ENCODE data around the gene ROPN1B.
"Not testable (repeated sequence)": the region's sequence is repeated elsewhere in the genome, so short reads cannot be mapped to it uniquely, and the experiment has no call there.

ROPN1B gene

GRCh38 chr3:125957674-125958510, 11.1 kb upstream of the ROPN1B start:
- no peak for DNase-seq (ENCODE audit: low read depth in 2 of 2)

- no peak for DNase-seq (ENCODE audit: low read depth in 2 of 2)
Observed at GRCh38 chr3:125958511-125959316, 10.3 kb upstream of the ROPN1B start.

- DNase-seq (ENCODE audit: low read depth in 2 of 2) = no peak
Observed at GRCh38 chr3:125959317-125960065, 9.5 kb upstream of the ROPN1B start.

- DNase-seq (ENCODE audit: low read depth in 2 of 2) = no peak
Observed at GRCh38 chr3:125960066-125960424, 8.9 kb upstream of the ROPN1B start.

GRCh38 chr3:125960456-125961288, 8.3 kb upstream of the ROPN1B start:
- DNase-seq (ENCODE audit: low read depth in 2 of 2) = no peak

- no peak for DNase-seq (ENCODE audit: low read depth in 2 of 2)
Observed at GRCh38 chr3:125961289-125961589, 7.7 kb upstream of the ROPN1B start.

GRCh38 chr3:125963834-125964233, 5.1 kb upstream of the ROPN1B start:
- DNase-seq (ENCODE audit: low read depth in 2 of 2) = not testable (repeated sequence)

GRCh38 chr3:125965505-125965904, 3.5 kb upstream of the ROPN1B start:
- DNase-seq (ENCODE audit: low read depth in 2 of 2) = no peak

- no peak for DNase-seq (ENCODE audit: low read depth in 2 of 2)
Observed at GRCh38 chr3:125967156-125967555, 1.8 kb upstream of the ROPN1B start.

GRCh38 chr3:125968121-125968520, 857 bp upstream of the ROPN1B start:
- not testable (repeated sequence) for DNase-seq (ENCODE audit: low read depth in 2 of 2)

- not testable (repeated sequence) for DNase-seq (ENCODE audit: low read depth in 2 of 2)
Observed at GRCh38 chr3:125971997-125972944, 3.3 kb downstream of the ROPN1B start.

GRCh38 chr3:125975245-125976002, 6.4 kb downstream of the ROPN1B start:
- DNase-seq (ENCODE audit: low read depth in 2 of 2) = not testable (repeated sequence)

GRCh38 chr3:125976003-125976390, 7.0 kb downstream of the ROPN1B start:
- not testable (repeated sequence) for DNase-seq (ENCODE audit: low read depth in 2 of 2)

- DNase-seq (ENCODE audit: low read depth in 2 of 2) = not testable (repeated sequence)
Observed at GRCh38 chr3:125977104-125977503, 8.1 kb downstream of the ROPN1B start.

GRCh38 chr3:125984951-125985350, 16.0 kb downstream of the ROPN1B start:
- DNase-seq (ENCODE audit: low read depth in 2 of 2) = not testable (repeated sequence)

- DNase-seq (ENCODE audit: low read depth in 2 of 2) = peak; percentile 26 to 36
Observed at GRCh38 chr3:125990253-125990970, 21.4 kb downstream of the ROPN1B start.

GRCh38 chr3:125996751-125997150, 27.8 kb downstream of the ROPN1B start:
- DNase-seq (ENCODE audit: low read depth in 2 of 2) = not testable (repeated sequence)

- DNase-seq (ENCODE audit: low read depth in 2 of 2) = no peak
Observed at GRCh38 chr3:126002189-126002588, 33.2 kb downstream of the ROPN1B start.

Data from stimulated activated CD8-positive, alpha-beta memory T cell treated with anti-CD3 and anti-CD28 coated beads, Interleukin-15, amount 100 ng/mL, for 4 hours (primary cell).